ENCODE measurements around the gene VN1R5.

GRCh38 chr1:247291833-247292561, 36.1 kb downstream of the VN1R5 start:
- TF ChIP-seq POLR2A (IDR thresholded peaks at IDR 0.05; ENCODE audit: extremely low read depth, insufficient read length) (no peak), CTCF (IDR thresholded peaks at IDR 0.05; ENCODE audit: low read depth, low read length) (no peak), MAX (IDR thresholded peaks at IDR 0.05; ENCODE audit: low read depth, low read length) (no peak)
